ENCODE measurements around the gene ICE2. TPM values are rescaled to one million over a fixed set of nuclear protein-coding genes. Genes with fewer than 3 reads are reported as not detected.

Gene ICE2
- total RNA-seq, 5 donors from 2014 or later (not counting 1 experiment from before 2014, with no cell fraction given): 47.4 to 68.7 (median 52.4) TPM

DNA sequence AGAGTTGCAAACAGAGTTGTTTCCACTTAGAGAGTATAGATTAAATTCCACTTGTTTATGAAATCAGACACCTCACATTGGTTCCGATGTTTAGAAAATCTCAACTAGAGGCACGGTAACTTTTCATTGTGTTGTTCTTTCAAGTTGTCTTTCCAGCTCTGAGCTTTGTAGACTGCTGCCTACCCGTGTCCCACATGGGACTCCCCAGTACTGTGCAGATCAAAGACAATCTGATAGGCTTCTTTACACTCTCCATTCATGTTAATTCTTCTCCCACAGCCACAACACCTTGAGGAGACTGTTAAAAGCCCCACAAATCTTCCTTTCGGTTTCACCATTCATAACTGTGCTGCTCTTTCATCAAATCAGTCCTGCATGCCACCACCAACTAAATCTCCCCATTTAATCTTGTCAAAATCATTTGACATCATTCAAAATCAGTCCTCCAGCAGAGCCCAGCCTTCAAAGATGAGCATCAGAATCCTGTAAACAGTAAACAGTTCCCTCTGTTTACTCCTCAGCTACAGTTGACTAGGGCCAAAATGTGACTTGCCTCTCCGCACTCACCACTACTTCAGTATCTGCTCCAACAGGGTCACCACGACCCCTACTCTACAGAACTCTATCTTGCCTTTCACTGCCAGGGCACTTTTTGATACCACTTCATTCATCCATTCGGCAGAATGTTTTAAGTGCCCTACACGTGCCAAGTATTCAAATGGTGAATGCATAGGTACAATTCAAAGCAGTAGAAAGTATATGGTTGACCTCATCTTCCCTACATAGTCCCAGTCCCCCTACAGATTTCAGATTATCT lies 89.5 kb downstream of the ICE2 start:
- POLR2A ChIA-PET: no interaction called here
- H3K27me3 Mint-ChIP-seq: no peaks in the 10 kb centered on the region

DNA sequence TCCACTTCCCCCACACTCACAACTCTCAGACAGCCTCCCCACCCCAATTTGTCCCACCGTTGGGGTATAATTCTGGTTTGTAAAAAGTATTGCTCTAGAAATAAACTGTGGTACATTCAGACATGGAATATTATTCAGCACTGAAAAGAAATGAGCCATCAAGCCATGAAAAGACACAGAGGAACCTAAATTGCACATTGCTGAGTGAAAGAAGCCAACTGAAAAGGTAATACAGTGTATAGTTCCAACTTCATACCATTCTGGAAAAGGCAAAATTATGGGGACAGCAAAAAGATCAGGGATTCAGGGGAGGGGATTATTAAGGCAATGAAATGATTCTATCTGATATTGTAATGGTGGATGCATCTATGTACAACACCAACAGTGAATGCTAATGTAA lies 91.6 kb downstream of the ICE2 start:
- DNase-seq: no peak
- Mint-ChIP-seq H3K27me3 (no peaks in the 10 kb centered on the region), H3K36me3 (peaks cover 19% of the 10 kb centered on the region), H3K4me1 (peaks cover 19 to 64% (median 48%) of the 10 kb centered on the region in 3 donors), H3K4me3 (no peak overlapping the region), H3K27ac (no peak overlapping the region), H3K9me3 (no peaks in the 10 kb centered on the region)
- no peak for ATAC-seq (replicated peaks in 1 of 4)
- no peaks in the 10 kb centered on the region for H3K9me3 ChIP-seq
- POLR2A ChIA-PET: no interaction called here
- H3K4me1 ChIP-seq (ENCODE audit: control insufficient read depth in 1 of 2, extremely low read depth in 1 of 2, insufficient read depth in 2 of 2, low read length in 2 of 2): peaks cover 5 to 17% of the 10 kb centered on the region in 2 experiments
- no CpG with 5 or more reads among the region's 1 CpG for WGBS (ENCODE audit: insufficient coverage)
- H3K4me3 ChIP-seq (ENCODE audit: control insufficient read depth in 1 of 2, extremely low read depth in 1 of 2, low read length in 1 of 2): no peak overlapping the region
- H3K27ac ChIP-seq (ENCODE audit: low read length): no peak overlapping the region
- H3K36me3 ChIP-seq (ENCODE audit: control insufficient read depth in 2 of 2, extremely low read depth in 1 of 2, insufficient read depth in 1 of 2, low read length in 1 of 2): no peaks in the 10 kb centered on the region
- CTCF ChIA-PET: interaction anchor here in 1 of 2 donors (0.6 kb wide), 1 partner anchor 11 kb away, joined by 3 read pairs; no protein-coding TSS in a partner anchor
- H3K27me3 ChIP-seq (replicated peaks in 1 of 2; ENCODE audit: control insufficient read depth in 2 of 2, extremely low read depth in 1 of 2, insufficient read depth in 2 of 2, low read length in 1 of 2): no peaks in the 10 kb centered on the region

More for the DNA sequence above, 89.5 kb downstream of the ICE2 start:
- H3K36me3 Mint-ChIP-seq: peaks cover 14% of the 10 kb centered on the region
- 27% methylated on average over 6 of the region's 8 CpGs for WGBS (ENCODE audit: insufficient coverage)
- H3K9me3 Mint-ChIP-seq: no peaks in the 10 kb centered on the region
- H3K4me3 ChIP-seq (ENCODE audit: control insufficient read depth in 1 of 2, extremely low read depth in 1 of 2, low read length in 1 of 2): peak overlapping the region in 1 of 2 donors; percentile 8
- CTCF ChIA-PET: interaction anchor here (0.6 kb wide), 4 partner anchors 10 to 637 kb away, joined by 3 to 7 read pairs (median 4); no protein-coding TSS in a partner anchor
- H3K36me3 ChIP-seq (ENCODE audit: control insufficient read depth in 2 of 2, extremely low read depth in 1 of 2, insufficient read depth in 1 of 2, low read length in 1 of 2): peaks cover 0 to 2% of the 10 kb centered on the region in 2 donors
- DNase-seq (peak in 27 of 35 experiments; percentile 4 to 73 (median 19)), ATAC-seq (replicated peaks in 1 of 4) (peak; percentile 74 to 97 (median 78))
- peaks cover 31 to 78% (median 59%) of the 10 kb centered on the region in 3 donors for H3K4me1 Mint-ChIP-seq
- peak overlapping the region; percentile 29 to 62 (median 41) for H3K4me3 Mint-ChIP-seq
- no peaks in the 10 kb centered on the region for H3K27me3 ChIP-seq (replicated peaks in 1 of 2; ENCODE audit: control insufficient read depth in 2 of 2, extremely low read depth in 1 of 2, insufficient read depth in 2 of 2, low read length in 1 of 2)
- peaks cover 5 to 33% of the 10 kb centered on the region in 2 experiments for H3K4me1 ChIP-seq (ENCODE audit: control insufficient read depth in 1 of 2, extremely low read depth in 1 of 2, insufficient read depth in 2 of 2, low read length in 2 of 2)
- peak overlapping the region; percentile 30 for H3K27ac ChIP-seq (ENCODE audit: low read length)
- H3K9me3 ChIP-seq: no peaks in the 10 kb centered on the region
- peak overlapping the region; percentile 25 to 40 for H3K27ac Mint-ChIP-seq

DNA sequence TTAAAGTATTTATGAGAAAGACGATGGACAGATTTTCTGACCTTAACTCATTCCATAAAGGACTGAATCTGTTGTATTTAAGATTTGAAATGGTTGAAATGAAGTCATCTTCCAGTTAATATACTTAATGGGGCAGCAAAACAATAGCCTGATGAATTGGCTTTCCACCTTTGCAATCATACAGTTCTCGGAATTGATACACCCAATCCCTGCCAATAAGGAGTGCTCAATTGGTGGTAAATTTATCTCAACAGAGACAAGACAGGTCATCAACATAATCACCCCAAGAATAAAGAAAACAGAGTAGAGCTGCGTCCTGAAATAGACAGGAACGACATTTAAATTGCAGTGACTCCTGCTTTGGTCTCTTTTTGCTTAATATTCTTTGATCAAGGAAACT lies 92.3 kb downstream of the ICE2 start:
- H3K27me3 ChIP-seq (replicated peaks in 1 of 2; ENCODE audit: control insufficient read depth in 2 of 2, extremely low read depth in 1 of 2, insufficient read depth in 2 of 2, low read length in 1 of 2): no peaks in the 10 kb centered on the region
- peaks cover 21% of the 10 kb centered on the region for H3K36me3 Mint-ChIP-seq
- H3K4me1 Mint-ChIP-seq: peaks cover 19 to 59% (median 43%) of the 10 kb centered on the region in 3 donors
- no peaks in the 10 kb centered on the region for H3K27me3 Mint-ChIP-seq
- H3K9me3 ChIP-seq: no peaks in the 10 kb centered on the region
- H3K27ac ChIP-seq (ENCODE audit: low read length): no peak overlapping the region
- ChIA-PET CTCF (interaction anchor here in 1 of 2 donors (0.6 kb wide), 1 partner anchor 12 kb away, joined by 3 read pairs; no protein-coding TSS in a partner anchor), POLR2A (no interaction called here)
- WGBS (ENCODE audit: insufficient coverage): no CpG with 5 or more reads among the region's 4 CpGs
- H3K4me1 ChIP-seq (ENCODE audit: control insufficient read depth in 1 of 2, extremely low read depth in 1 of 2, insufficient read depth in 2 of 2, low read length in 2 of 2): peaks cover 5 to 15% of the 10 kb centered on the region in 2 experiments
- no peak overlapping the region for H3K4me3 Mint-ChIP-seq
- H3K36me3 ChIP-seq (ENCODE audit: control insufficient read depth in 2 of 2, extremely low read depth in 1 of 2, insufficient read depth in 1 of 2, low read length in 1 of 2): peaks cover 0 to 3% of the 10 kb centered on the region in 2 donors
- no peak overlapping the region for H3K4me3 ChIP-seq (ENCODE audit: control insufficient read depth in 1 of 2, extremely low read depth in 1 of 2, low read length in 1 of 2)
- DNase-seq (no peak), ATAC-seq (replicated peaks in 1 of 4) (no peak)
- no peak overlapping the region for H3K27ac Mint-ChIP-seq
- H3K9me3 Mint-ChIP-seq: no peaks in the 10 kb centered on the region

DNA sequence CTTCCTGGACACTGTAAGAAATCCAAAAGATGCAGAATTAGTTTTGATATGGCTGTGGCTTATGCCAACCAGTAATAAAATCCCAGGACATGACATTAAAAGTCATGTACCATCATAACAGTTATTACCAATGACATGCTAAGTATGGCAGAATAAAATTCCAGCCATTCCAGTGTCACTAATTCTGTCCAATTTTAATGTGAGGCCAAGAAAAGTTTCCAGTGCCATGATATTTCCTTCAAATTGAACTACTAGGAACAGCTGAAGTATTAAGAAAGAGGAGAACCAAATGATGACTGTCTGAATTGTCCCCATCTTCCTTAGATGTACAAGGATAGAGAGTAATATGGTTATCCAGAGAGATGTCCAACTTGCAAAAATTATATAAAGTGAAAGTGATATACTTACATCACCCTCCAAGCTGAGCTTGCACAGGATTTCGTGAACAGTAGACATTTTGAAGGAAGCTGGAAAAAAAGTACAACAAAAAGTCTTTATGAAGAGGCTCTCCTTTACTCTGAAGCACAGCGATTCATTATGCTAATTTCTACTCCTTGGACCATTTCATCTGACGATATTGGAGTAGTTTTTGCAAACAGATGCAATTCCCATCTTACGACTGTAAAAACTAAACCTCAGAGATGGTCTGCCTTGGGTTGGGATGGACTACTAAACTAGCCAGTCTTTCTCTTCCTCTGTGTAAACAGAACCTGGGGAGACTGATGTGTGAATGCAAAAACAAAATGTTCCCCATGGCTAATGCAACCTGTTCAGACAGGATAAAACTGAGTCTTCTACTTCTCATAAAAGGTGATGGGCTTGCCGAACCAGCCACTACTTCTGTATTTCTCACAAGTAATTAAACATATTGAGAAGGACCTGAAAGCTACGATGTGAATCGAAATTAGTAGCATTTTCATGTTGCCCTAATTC lies 93.1 kb downstream of the ICE2 start:
- H3K27me3 ChIP-seq (replicated peaks in 1 of 2; ENCODE audit: control insufficient read depth in 2 of 2, extremely low read depth in 1 of 2, insufficient read depth in 2 of 2, low read length in 1 of 2): no peaks in the 10 kb centered on the region
- POLR2A ChIA-PET: no interaction called here
- H3K9me3 ChIP-seq: no peaks in the 10 kb centered on the region
- H3K36me3 ChIP-seq (ENCODE audit: control insufficient read depth in 2 of 2, extremely low read depth in 1 of 2, insufficient read depth in 1 of 2, low read length in 1 of 2): peaks cover 0 to 3% of the 10 kb centered on the region in 2 donors
- Mint-ChIP-seq H3K36me3 (peaks cover 27% of the 10 kb centered on the region), H3K27me3 (no peaks in the 10 kb centered on the region), H3K4me1 (peaks cover 19 to 52% (median 37%) of the 10 kb centered on the region in 3 donors), H3K4me3 (no peak overlapping the region), H3K27ac (no peak overlapping the region), H3K9me3 (no peaks in the 10 kb centered on the region)
- CTCF ChIA-PET: interaction anchor here (0.6 to 0.8 kb wide), 2 partner anchors 59 to 1751 kb away, joined by 3 to 8 read pairs; no protein-coding TSS in a partner anchor
- H3K4me1 ChIP-seq (ENCODE audit: control insufficient read depth in 1 of 2, extremely low read depth in 1 of 2, insufficient read depth in 2 of 2, low read length in 2 of 2): peaks cover 5 to 12% of the 10 kb centered on the region in 2 experiments
- H3K4me3 ChIP-seq (ENCODE audit: control insufficient read depth in 1 of 2, extremely low read depth in 1 of 2, low read length in 1 of 2): no peak overlapping the region
- no peak for ATAC-seq (replicated peaks in 1 of 4)
- no peak overlapping the region for H3K27ac ChIP-seq (ENCODE audit: low read length)
- no CpG with 5 or more reads among the region's 7 CpGs for WGBS (ENCODE audit: insufficient coverage)
- DNase-seq: no peak

DNA sequence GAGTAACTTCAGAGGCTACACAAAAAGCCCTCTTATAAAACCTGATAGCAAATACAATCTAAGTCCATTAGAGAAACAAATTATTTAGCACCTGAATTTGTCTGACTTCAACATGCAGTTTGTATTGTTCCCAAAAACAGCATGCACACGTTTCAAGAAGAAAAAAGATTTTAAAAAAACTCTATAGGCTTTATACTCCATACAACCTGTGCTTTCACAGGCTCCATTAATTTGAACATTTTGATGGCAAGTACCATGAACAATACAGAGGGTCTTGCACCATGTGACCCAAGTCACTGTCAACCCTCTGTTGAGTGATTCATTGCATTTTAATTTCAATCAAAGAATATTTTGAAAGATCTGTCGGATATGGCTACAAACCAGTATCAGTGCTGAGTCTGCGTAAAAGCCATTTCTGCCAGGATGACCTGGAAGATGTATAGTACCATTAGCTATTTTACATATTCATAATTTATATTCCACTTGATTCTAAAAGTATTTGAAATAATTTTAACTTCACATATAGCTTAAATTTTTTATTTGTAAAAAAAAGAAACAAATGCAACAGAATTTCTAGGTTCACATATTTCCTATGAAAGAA lies 94.3 kb downstream of the ICE2 start:
- H3K36me3 Mint-ChIP-seq: peaks cover 35% of the 10 kb centered on the region

More for the DNA sequence above, 94.3 kb downstream of the ICE2 start:
- H3K27me3 ChIP-seq (replicated peaks in 1 of 2; ENCODE audit: control insufficient read depth in 2 of 2, extremely low read depth in 1 of 2, insufficient read depth in 2 of 2, low read length in 1 of 2): no peaks in the 10 kb centered on the region
- Mint-ChIP-seq H3K4me3 (no peak overlapping the region), H3K27me3 (no peaks in the 10 kb centered on the region), H3K4me1 (peaks cover 12 to 39% (median 25%) of the 10 kb centered on the region in 3 donors), H3K9me3 (no peaks in the 10 kb centered on the region), H3K27ac (no peak overlapping the region)
- no peak overlapping the region for H3K4me3 ChIP-seq (ENCODE audit: control insufficient read depth in 1 of 2, extremely low read depth in 1 of 2, low read length in 1 of 2)
- DNase-seq: no peak
- ChIA-PET POLR2A (no interaction called here), CTCF (interaction anchor here in 1 of 2 donors (0.6 to 0.8 kb wide), 2 partner anchors 60 to 112 kb away, joined by 3 read pairs; no protein-coding TSS in a partner anchor)
- no peaks in the 10 kb centered on the region for H3K9me3 ChIP-seq
- no peak overlapping the region for H3K27ac ChIP-seq (ENCODE audit: low read length)
- WGBS (ENCODE audit: insufficient coverage): no CpG with 5 or more reads among the region's 3 CpGs
- no peak for ATAC-seq (replicated peaks in 1 of 4)
- H3K4me1 ChIP-seq (ENCODE audit: control insufficient read depth in 1 of 2, extremely low read depth in 1 of 2, insufficient read depth in 2 of 2, low read length in 2 of 2): peaks cover 5 to 7% of the 10 kb centered on the region in 2 experiments
- H3K36me3 ChIP-seq (ENCODE audit: control insufficient read depth in 2 of 2, extremely low read depth in 1 of 2, insufficient read depth in 1 of 2, low read length in 1 of 2): peaks cover 0 to 13% of the 10 kb centered on the region in 2 donors

Measured in T-cell (primary cell).